WTC11 (cell line): ENCODE results near the gene GSX2.

ENCODE experiments used
- MAX ChIP-seq: sonication (generic); formaldehyde crosslinking; IDR thresholded peaks from 2 replicates; pipeline ENCODE4 v1.8.0; 2022; ENCODE audit warnings: mild to moderate bottlenecking, missing genetic modification reagents
- NFE2L1 ChIP-seq: sonication (generic); formaldehyde crosslinking; IDR thresholded peaks from 2 replicates; pipeline ENCODE4 v1.8.1; 2023; ENCODE audit warnings: missing genetic modification reagents

- TF ChIP-seq NFE2L1 (CRISPR knock-in tag) = no peak
- TF ChIP-seq MAX = no peak
Measured at GRCh38 chr4:54104907-54105306, 4.9 kb downstream of the GSX2 start.
